HG02852 (cell line): ENCODE data around the gene GOLGA6L25.
"Not testable (repeated sequence)": the region's sequence is repeated elsewhere in the genome, so short reads cannot be mapped to it uniquely, and the experiment has no call there.

ENCODE experiments used
- ATAC-seq: cut with Tn5 transposase; IDR thresholded peaks from one replicate; pipeline ENCODE4 v1.9.1; 2021; ENCODE audit warnings: mild to moderate bottlenecking, moderate library complexity; ENCODE audit not compliant: unreplicated experiment

GOLGA6L25 gene

GRCh38 chr15:28553268-28553667, at the start of gene GOLGA6L25:
TSS of gene GOLGA6L25 (plus strand) at chr15:28553568. CDS start at chr15:28553629, 61 bp downstream.
- not testable (repeated sequence) for ATAC-seq

- not testable (repeated sequence) for ATAC-seq
Observed at GRCh38 chr15:28508217-28508889, 45.0 kb upstream of the GOLGA6L25 start.

- ATAC-seq = not testable (repeated sequence)
Observed at GRCh38 chr15:28514128-28514527, 39.2 kb upstream of the GOLGA6L25 start.

GRCh38 chr15:28515208-28515607, 38.2 kb upstream of the GOLGA6L25 start:
- ATAC-seq = not testable (repeated sequence)

- ATAC-seq = not testable (repeated sequence)
Observed at GRCh38 chr15:28532954-28533353, 20.4 kb upstream of the GOLGA6L25 start, which contains the start of gene GOLGA8G. TSS of gene GOLGA8G (minus strand) at chr15:28532971. CDS start at chr15:28532909, 62 bp downstream.

- ATAC-seq = not testable (repeated sequence)
Observed at GRCh38 chr15:28573351-28573750, 20.0 kb downstream of the GOLGA6L25 start.

- not testable (repeated sequence) for ATAC-seq
Observed at GRCh38 chr15:28588977-28589606, 35.7 kb downstream of the GOLGA6L25 start.

- ATAC-seq = not testable (repeated sequence)
Observed at GRCh38 chr15:28589769-28590168, 36.4 kb downstream of the GOLGA6L25 start.

GRCh38 chr15:28592395-28592794, 39.0 kb downstream of the GOLGA6L25 start:
- not testable (repeated sequence) for ATAC-seq

GRCh38 chr15:28593424-28594129, 40.2 kb downstream of the GOLGA6L25 start:
- not testable (repeated sequence) for ATAC-seq

GRCh38 chr15:28597471-28597870, 44.1 kb downstream of the GOLGA6L25 start:
- ATAC-seq = not testable (repeated sequence)

- not testable (repeated sequence) for ATAC-seq
Observed at GRCh38 chr15:28598209-28598608, 44.8 kb downstream of the GOLGA6L25 start.

- ATAC-seq = not testable (repeated sequence)
Observed at GRCh38 chr15:28602152-28602551, 48.8 kb downstream of the GOLGA6L25 start.
